Endothelial cell (in vitro differentiated cells): Measurements from ENCODE around the gene IL6. TPM values are rescaled to one million over a fixed set of nuclear protein-coding genes. Genes with fewer than 3 reads are reported as not detected.

Source experiments
- DNase-seq: peaks from one replicate; pipeline ENCODE4 v3.0.0; 2021; ENCODE audit warnings: low spot score
- H3K27ac Mint-ChIP-seq: one replicate; pipeline ENCODE4 v1.8.0; 2021; ENCODE audit warnings: mixed read lengths, inconsistent platforms; ENCODE audit not compliant: unreplicated experiment
- H3K27me3 Mint-ChIP-seq: one replicate; pipeline ENCODE4 v1.8.0; 2021; ENCODE audit warnings: mild to moderate bottlenecking, moderate library complexity, mixed read lengths, inconsistent platforms; ENCODE audit not compliant: unreplicated experiment
- H3K36me3 Mint-ChIP-seq: one replicate; pipeline ENCODE4 v1.8.0; 2021; ENCODE audit warnings: mild to moderate bottlenecking, low read depth, mixed read lengths, inconsistent platforms; ENCODE audit not compliant: unreplicated experiment
- H3K4me1 Mint-ChIP-seq: one replicate; pipeline ENCODE4 v1.8.0; 2021; ENCODE audit warnings: mild to moderate bottlenecking, mixed read lengths, inconsistent platforms; ENCODE audit not compliant: unreplicated experiment
- H3K4me3 Mint-ChIP-seq: one replicate; pipeline ENCODE4 v1.8.0; 2021; ENCODE audit warnings: mild to moderate bottlenecking, mixed read lengths, inconsistent platforms; ENCODE audit not compliant: unreplicated experiment
- H3K9me3 Mint-ChIP-seq: one replicate; pipeline ENCODE4 v1.8.0; 2021; ENCODE audit warnings: mixed read lengths, inconsistent platforms; ENCODE audit not compliant: unreplicated experiment
- CTCF ChIP-seq: fragments of 200-600 bp; sonication (generic); IDR thresholded peaks from one replicate; pipeline ENCODE4 v1.5.0; 2021; ENCODE audit warnings: antibody characterized with exemption; ENCODE audit not compliant: unreplicated experiment
- total RNA-seq: library from RNA; stranded (reverse); fragmentation: NEBNext Ultra II Directional; extraction: Animal tissue kit (Norgen Biotek cat#: 25700); gene quantifications from one replicate; pipeline ENCODE4 v1.2.1, GENCODE V29; 2021; ENCODE audit not compliant: unreplicated experiment

Gene IL6
- total RNA-seq, 1 donor from 2014 or later, result not detected

- Mint-ChIP-seq H3K4me3 (no peak overlapping the region), H3K27me3 (peaks cover under 1% of the 10 kb centered on the region), H3K4me1 (peaks cover 7% of the 10 kb centered on the region), H3K27ac (no peak overlapping the region), H3K36me3 (no peaks in the 10 kb centered on the region), H3K9me3 (no peaks in the 10 kb centered on the region)
- peak; percentile 53 for DNase-seq
- peak; percentile 64 for TF ChIP-seq CTCF
Observed at GRCh38 chr7:22726345-22726906, 574 bp upstream of the IL6 start.

GRCh38 chr7:22727714-22728035 lies 675 bp downstream of the IL6 start:
- no peaks in the 10 kb centered on the region for H3K27me3 Mint-ChIP-seq
- DNase-seq, result no peak
- TF ChIP-seq CTCF, result no peak
- H3K9me3 Mint-ChIP-seq, result no peaks in the 10 kb centered on the region
- H3K4me3 Mint-ChIP-seq, result no peak overlapping the region
- H3K36me3 Mint-ChIP-seq, result no peaks in the 10 kb centered on the region
- H3K4me1 Mint-ChIP-seq, result peaks cover 7% of the 10 kb centered on the region
- H3K27ac Mint-ChIP-seq, result no peak overlapping the region

- H3K27ac Mint-ChIP-seq, result no peak overlapping the region
- H3K9me3 Mint-ChIP-seq, result no peaks in the 10 kb centered on the region
- peak; percentile 53 for TF ChIP-seq CTCF
- peak; percentile 15 for DNase-seq
- no peaks in the 10 kb centered on the region for H3K36me3 Mint-ChIP-seq
- H3K4me3 Mint-ChIP-seq, result no peak overlapping the region
- H3K4me1 Mint-ChIP-seq, result peaks cover 7% of the 10 kb centered on the region
- H3K27me3 Mint-ChIP-seq, result no peaks in the 10 kb centered on the region
Observed at GRCh38 chr7:22728401-22729029, 1.5 kb downstream of the IL6 start.

- DNase-seq, result no peak
- no peaks in the 10 kb centered on the region for H3K36me3 Mint-ChIP-seq
- no peak overlapping the region for H3K27ac Mint-ChIP-seq
- no peaks in the 10 kb centered on the region for H3K27me3 Mint-ChIP-seq
- no peak for TF ChIP-seq CTCF
- peaks cover 7% of the 10 kb centered on the region for H3K4me1 Mint-ChIP-seq
- H3K4me3 Mint-ChIP-seq, result no peak overlapping the region
- no peaks in the 10 kb centered on the region for H3K9me3 Mint-ChIP-seq
Observed at GRCh38 chr7:22729180-22729825, 2.3 kb downstream of the IL6 start.

GRCh38 chr7:22730066-22730710 lies 3.2 kb downstream of the IL6 start:
- no peak overlapping the region for H3K27ac Mint-ChIP-seq
- no peak overlapping the region for H3K4me3 Mint-ChIP-seq
- no peaks in the 10 kb centered on the region for H3K27me3 Mint-ChIP-seq
- no peaks in the 10 kb centered on the region for H3K9me3 Mint-ChIP-seq
- peaks cover 7% of the 10 kb centered on the region for H3K4me1 Mint-ChIP-seq
- DNase-seq, result no peak
- H3K36me3 Mint-ChIP-seq, result no peaks in the 10 kb centered on the region
- TF ChIP-seq CTCF, result no peak
